Skin of body (tissue), 2 donors: ENCODE measurements around the gene APOBEC3G. TPM values are rescaled to one million over a fixed set of nuclear protein-coding genes. Genes with fewer than 3 reads are reported as not detected.
"Not testable (repeated sequence)": the region's sequence is repeated elsewhere in the genome, so short reads cannot be mapped to it uniquely, and the experiment has no call there.

Experiments
- DNase-seq: peaks from one replicate; lab custom pipeline; 2025; lab: John Stamatoyannopoulos, UW
- total RNA-seq: library from RNA; depleted of rRNA; stranded (reverse); fragments of >200 nt; gene quantifications from one replicate; pipeline ENCODE4 v1.2.3, GENCODE V29; 2014

The APOBEC3G gene
- total RNA-seq, result 4.4 TPM

DNA sequence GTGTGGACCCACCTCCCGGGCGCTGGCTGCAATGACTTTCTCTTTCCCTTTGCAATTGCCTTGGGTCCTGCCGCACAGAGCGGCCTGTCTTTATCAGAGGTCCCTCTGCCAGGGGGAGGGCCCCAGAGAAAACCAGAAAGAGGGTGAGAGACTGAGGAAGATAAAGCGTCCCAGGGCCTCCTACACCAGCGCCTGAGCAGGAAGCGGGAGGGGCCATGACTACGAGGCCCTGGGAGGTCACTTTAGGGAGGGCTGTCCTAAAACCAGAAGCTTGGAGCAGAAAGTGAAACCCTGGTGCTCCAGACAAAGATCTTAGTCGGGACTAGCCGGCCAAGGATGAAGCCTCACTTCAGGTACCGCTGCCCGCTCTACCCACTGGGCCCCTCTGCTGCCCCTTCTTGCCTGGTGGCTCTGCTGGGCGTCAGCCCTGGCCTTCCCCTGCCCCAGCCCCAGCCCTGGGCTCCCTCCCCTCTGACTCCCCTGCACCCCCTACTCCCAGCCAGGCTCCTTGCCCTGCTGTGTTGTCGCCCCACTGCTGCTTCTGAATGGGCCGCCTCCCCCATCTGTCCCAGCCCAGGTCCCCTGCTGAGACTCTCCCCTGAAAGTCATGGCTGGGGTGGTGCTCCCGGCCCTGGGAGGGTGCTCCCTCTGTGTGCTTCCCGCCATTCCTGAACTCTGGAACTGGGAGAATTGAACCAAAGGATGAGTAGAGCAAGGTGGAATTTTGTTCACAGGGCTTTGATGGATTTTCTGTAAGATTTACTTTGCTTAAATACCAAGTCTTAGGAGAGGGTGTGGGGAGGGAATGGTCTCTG is at the start of gene APOBEC3G:
Gene APOBEC3G, plus strand, starts transcription at position 250 of the 815 bp plus-strand sequence. Its CDS starts 87 bp downstream, at position 337.
- not testable (repeated sequence) for DNase-seq

- DNase-seq, result no peak
Measured at GRCh38 chr22:39027717-39028116, 49.4 kb upstream of the APOBEC3G start.

DNA sequence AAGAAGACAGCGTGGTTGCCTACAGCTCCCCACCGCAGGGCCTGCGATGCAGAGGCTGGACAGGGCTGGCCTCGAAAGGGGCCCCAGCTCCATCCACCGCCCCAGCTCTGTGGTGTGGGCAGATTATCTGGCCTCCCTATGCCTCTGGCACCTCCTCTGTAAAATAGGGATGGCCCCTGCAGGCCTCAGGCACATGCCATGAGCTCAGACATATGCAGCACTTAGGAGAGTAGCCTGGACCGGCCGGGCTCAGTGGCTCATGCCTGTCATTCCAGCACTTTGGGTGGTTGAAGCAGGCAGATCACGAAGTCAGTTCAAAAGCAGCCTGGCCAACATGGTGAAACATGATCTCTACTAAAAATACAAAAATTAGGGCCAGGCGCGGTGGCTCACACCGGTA is 48.8 kb upstream of the APOBEC3G start:
- DNase-seq, result no peak

DNA sequence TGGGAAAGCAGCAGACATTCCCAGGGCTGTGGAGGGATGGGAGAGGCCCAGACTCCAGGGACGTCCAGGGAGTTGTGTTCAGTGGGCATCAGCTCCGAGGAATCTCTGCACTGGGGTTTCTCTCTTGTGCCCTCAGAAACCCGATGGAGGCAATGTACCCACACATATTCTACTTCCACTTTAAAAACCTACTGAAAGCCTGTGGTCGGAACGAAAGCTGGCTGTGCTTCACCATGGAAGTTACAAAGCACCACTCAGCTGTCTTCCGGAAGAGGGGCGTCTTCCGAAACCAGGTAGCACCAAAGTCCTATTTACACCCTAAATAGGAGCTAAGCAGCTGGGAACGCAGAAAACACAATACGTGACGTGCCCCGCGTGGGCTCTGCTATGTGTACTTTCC is 47.8 kb upstream of the APOBEC3G start:
- DNase-seq, result no peak

DNA sequence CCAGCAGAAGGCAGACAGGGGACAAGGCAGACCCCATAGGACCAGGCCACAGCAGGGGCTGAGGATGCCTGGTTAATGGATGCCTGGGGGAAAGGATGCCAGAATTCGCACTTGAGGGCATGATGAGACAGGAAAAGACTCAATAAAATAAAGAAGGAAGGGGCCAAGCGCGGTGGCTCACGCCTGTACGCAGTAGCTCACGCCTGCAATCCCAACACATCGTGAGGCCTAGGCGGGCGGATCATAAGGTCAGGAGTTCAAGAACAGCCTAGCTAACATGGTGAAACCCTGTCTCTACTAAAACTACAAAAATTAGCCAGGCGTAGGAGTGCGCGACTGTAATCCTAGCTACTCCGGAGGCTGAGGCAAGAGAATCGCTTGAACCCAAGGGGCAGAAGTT is 46.4 kb upstream of the APOBEC3G start:
- DNase-seq, result no peak

- DNase-seq, result not testable (repeated sequence)
Measured at GRCh38 chr22:39031434-39032295, 45.4 kb upstream of the APOBEC3G start.

- DNase-seq, result not testable (repeated sequence)
Measured at GRCh38 chr22:39037071-39037470, 40.0 kb upstream of the APOBEC3G start.

GRCh38 chr22:39039306-39040126 is 37.6 kb upstream of the APOBEC3G start:
- no peak for DNase-seq

DNA sequence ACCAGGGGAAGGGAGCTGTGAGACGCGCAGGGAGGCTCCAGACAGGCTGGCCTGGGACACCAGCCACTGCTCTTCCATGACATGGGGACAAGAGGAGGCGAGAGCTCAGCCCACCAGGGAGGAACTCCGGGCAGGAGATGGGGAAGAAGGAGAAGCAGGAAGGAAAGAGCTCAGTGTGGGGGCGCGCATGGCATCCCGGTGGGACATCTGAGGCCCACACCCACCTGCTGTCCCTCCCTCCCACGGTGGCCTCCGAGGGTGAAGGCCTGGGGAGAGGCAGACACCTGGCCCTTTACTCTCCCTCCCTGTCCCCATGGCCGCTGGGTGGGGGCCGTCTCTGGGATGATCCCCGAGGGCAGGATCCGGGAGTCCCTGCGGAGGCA is 36.9 kb upstream of the APOBEC3G start:
- DNase-seq, result not testable (repeated sequence)

DNA sequence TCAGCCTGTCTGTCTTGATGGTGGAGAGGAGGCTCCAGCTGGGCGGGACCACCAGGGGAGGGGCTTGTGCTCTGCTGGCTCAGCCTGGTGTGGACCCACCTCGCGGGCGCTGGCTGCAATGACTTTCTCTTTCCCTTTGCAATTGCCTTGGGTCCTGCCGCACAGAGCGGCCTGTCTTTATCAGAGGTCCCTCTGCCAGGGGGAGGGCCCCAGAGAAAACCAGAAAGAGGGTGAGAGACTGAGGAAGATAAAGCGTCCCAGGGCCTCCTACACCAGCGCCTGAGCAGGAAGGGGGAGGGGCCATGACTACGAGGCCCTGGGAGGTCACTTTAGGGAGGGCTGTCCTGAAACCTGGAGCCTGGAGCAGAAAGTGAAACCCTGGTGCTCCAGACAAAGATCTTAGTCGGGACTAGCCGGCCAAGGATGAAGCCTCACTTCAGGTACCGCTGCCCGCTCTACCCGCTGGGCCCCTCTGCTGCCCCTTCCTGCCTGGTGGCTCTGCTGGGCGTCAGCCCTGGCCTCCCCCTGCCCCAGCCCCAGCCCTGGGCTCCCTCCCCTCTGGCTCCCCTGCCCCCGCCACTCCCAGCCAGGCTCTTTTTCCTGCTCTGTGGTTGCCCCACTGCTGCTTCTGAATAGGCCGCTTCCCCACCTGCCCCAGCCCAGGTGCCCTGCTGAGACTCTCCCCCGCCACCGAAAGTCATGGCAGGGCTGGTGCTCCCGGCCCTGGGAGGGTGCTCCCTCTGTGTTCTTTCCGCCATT is 36.4 kb upstream of the APOBEC3G start, which contains the start of gene APOBEC3F:
Gene APOBEC3F, plus strand, starts transcription at position 327 of the 759 bp plus-strand sequence. Its CDS starts 97 bp downstream, at position 424.
- DNase-seq, result not testable (repeated sequence)

DNA sequence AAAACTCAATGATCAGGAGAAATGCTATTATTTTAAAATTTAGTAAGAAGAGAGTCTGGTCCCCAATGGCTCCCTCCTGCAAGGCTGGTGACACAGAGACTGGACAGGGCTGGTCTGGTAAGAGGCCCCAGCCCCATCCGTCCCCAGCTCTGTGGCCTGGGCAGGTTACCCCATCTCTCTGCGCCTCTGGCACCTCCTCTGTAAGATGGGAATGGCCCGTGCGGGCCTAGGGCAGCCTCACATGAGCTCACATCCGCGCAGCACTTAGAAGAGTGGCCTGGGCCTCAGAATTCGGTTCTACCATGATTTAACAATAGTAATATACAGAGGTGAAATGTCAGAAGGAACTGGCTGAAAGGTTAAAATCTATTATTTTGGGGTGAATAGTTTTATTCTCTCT is 35.2 kb upstream of the APOBEC3G start:
- DNase-seq, result no peak

- DNase-seq, result not testable (repeated sequence)
Measured at GRCh38 chr22:39043063-39043462, 34.0 kb upstream of the APOBEC3G start.

GRCh38 chr22:39045136-39045535 is 31.9 kb upstream of the APOBEC3G start:
- not testable (repeated sequence) for DNase-seq

- DNase-seq, result not testable (repeated sequence)
Measured at GRCh38 chr22:39049486-39049885, 27.6 kb upstream of the APOBEC3G start.

DNA sequence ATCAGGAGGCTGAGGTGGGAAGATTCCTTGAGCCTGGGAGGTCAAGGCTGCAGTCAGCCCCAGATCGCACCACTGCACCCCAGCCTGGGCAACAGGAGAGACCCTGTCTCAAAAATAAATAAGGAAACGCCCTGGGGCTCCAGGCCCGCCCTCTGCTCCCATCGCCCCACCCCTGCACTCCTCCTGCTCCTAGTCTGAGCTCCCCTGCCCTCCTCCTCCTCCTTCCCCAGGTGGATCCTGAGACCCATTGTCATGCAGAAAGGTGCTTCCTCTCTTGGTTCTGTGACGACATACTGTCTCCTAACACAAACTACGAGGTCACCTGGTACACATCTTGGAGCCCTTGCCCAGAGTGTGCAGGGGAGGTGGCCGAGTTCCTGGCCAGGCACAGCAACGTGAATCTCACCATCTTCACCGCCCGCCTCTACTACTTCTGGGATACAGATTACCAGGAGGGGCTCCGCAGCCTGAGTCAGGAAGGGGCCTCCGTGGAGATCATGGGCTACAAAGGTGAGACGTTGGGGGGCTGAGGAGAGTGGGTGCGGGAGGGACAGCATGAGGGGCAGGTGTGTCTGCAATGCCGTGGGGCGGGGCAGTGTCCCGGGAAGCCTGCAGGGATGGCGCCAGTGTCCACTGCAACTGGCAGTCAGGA is 25.1 kb upstream of the APOBEC3G start:
- DNase-seq, result not testable (repeated sequence)

GRCh38 chr22:39055658-39056057 is 21.4 kb upstream of the APOBEC3G start:
- no peak for DNase-seq

- DNase-seq, result not testable (repeated sequence)
Measured at GRCh38 chr22:39061290-39061689, 15.8 kb upstream of the APOBEC3G start.

DNA sequence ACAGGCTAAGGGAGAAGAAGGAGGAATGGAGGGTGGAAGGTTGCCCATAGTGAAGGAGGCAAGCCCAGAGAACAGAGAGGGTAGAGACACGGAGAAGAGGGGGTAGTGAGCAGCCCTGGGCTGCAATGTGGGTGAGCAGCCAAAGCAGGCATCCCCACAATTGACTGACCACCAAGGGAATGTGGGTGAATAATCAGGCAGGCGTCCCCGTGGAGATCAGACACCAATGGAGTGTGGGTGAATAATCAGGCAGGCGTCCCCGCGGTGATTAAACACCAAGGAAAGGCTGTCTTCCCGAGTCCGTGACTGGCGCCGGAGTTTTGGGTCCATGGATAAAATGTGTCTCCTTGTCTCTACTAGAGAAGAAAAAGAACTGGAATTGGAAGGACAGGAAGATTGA is 15.1 kb upstream of the APOBEC3G start:
- DNase-seq, result not testable (repeated sequence)

- not testable (repeated sequence) for DNase-seq
Measured at GRCh38 chr22:39063904-39064303, 13.2 kb upstream of the APOBEC3G start.
